ENCODE results near the gene PTGER3.

- no peak for TF ChIP-seq EZH2 (IDR thresholded peaks at IDR 0.05; ENCODE audit: borderline replicate concordance, low read depth, low read length, poor library complexity, severe bottlenecking)
- TF ChIP-seq, protein P1, sequence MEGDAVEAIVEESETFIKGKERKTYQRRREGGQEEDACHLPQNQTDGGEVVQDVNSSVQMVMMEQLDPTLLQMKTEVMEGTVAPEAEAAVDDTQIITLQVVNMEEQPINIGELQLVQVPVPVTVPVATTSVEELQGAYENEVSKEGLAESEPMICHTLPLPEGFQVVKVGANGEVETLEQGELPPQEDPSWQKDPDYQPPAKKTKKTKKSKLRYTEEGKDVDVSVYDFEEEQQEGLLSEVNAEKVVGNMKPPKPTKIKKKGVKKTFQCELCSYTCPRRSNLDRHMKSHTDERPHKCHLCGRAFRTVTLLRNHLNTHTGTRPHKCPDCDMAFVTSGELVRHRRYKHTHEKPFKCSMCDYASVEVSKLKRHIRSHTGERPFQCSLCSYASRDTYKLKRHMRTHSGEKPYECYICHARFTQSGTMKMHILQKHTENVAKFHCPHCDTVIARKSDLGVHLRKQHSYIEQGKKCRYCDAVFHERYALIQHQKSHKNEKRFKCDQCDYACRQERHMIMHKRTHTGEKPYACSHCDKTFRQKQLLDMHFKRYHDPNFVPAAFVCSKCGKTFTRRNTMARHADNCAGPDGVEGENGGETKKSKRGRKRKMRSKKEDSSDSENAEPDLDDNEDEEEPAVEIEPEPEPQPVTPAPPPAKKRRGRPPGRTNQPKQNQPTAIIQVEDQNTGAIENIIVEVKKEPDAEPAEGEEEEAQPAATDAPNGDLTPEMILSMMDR (conservative IDR thresholded peaks at IDR 0.05; ENCODE audit: low read depth, low read length): no peak
These were observed 19.6 kb downstream of the PTGER3 start for GRCh38 chr1:71027991-71028390.
